ENCODE data around the gene SPNS3. TPM values are rescaled to one million over a fixed set of nuclear protein-coding genes. Genes with fewer than 3 reads are reported as not detected.

SPNS3 gene
- total RNA-seq, 3 donors from 2014 or later (not counting 1 experiment from before 2014, with no cell fraction given), result 1.2 to 2.1 (median 1.9) TPM

GRCh38 chr17:4463818-4464476 lies 30.2 kb downstream of the SPNS3 start:
- TF ChIP-seq CTCF (IDR thresholded peaks at IDR 0.05), result no peak
- DNase-seq (no peak), ATAC-seq (no peak)
- Histone ChIP-seq H3K36me3 (ENCODE audit: control insufficient read depth, insufficient read depth, low read length) (no peaks in the 10 kb centered on the region), H3K27ac (ENCODE audit: low read length) (no peak overlapping the region), H3K4me1 (ENCODE audit: control insufficient read depth, insufficient read depth, low read length) (no peaks in the 10 kb centered on the region), H3K9me3 (ENCODE audit: control insufficient read depth, insufficient read depth, low read length) (no peaks in the 10 kb centered on the region), H3K27me3 (ENCODE audit: control insufficient read depth, insufficient read depth, low read length) (no peaks in the 10 kb centered on the region), H3K4me3 (ENCODE audit: low read length) (no peak overlapping the region)
- H3K9me3 Mint-ChIP-seq, result peaks cover 6 to 10% of the 10 kb centered on the region in 2 donors
- WGBS (ENCODE audit: insufficient coverage), result 84% methylated on average over 10 of the region's 10 CpGs
- no peaks in the 10 kb centered on the region for H3K4me1 Mint-ChIP-seq
- intact Hi-C loops (cut with micrococcal nuclease), result no loop called here
- peaks cover 16 to 22% of the 10 kb centered on the region in 2 donors for H3K27me3 Mint-ChIP-seq (ENCODE audit: low read depth in 2 of 2)
- H3K27ac Mint-ChIP-seq, result no peak overlapping the region
- no peak overlapping the region for H3K4me3 Mint-ChIP-seq
- peaks cover 17% of the 10 kb centered on the region for H3K36me3 Mint-ChIP-seq

GRCh38 chr17:4465786-4466185 lies 32.0 kb downstream of the SPNS3 start:
- Histone ChIP-seq H3K4me3 (ENCODE audit: low read length) (no peak overlapping the region), H3K4me1 (ENCODE audit: control insufficient read depth, insufficient read depth, low read length) (no peaks in the 10 kb centered on the region), H3K9me3 (ENCODE audit: control insufficient read depth, insufficient read depth, low read length) (no peaks in the 10 kb centered on the region), H3K36me3 (ENCODE audit: control insufficient read depth, insufficient read depth, low read length) (no peaks in the 10 kb centered on the region), H3K27me3 (ENCODE audit: control insufficient read depth, insufficient read depth, low read length) (no peaks in the 10 kb centered on the region), H3K27ac (ENCODE audit: low read length) (no peak overlapping the region)
- no peaks in the 10 kb centered on the region for H3K4me1 Mint-ChIP-seq
- no peak overlapping the region for H3K27ac Mint-ChIP-seq
- ATAC-seq (no peak), DNase-seq (no peak)
- peaks cover 7% of the 10 kb centered on the region for H3K36me3 Mint-ChIP-seq
- peaks cover 2 to 4% of the 10 kb centered on the region in 2 donors for H3K9me3 Mint-ChIP-seq
- H3K27me3 Mint-ChIP-seq (ENCODE audit: low read depth in 2 of 2), result peaks cover 9 to 10% of the 10 kb centered on the region in 2 donors
- 94% methylated on average over 8 of the region's 8 CpGs for WGBS (ENCODE audit: insufficient coverage)
- intact Hi-C loops (cut with micrococcal nuclease), result no loop called here
- H3K4me3 Mint-ChIP-seq, result no peak overlapping the region
- TF ChIP-seq CTCF (IDR thresholded peaks at IDR 0.05), result no peak

- no peak for DNase-seq
- H3K4me1 Mint-ChIP-seq, result no peaks in the 10 kb centered on the region
- no peak overlapping the region for H3K27ac Mint-ChIP-seq
Measured at GRCh38 chr17:4467287-4467686, 33.5 kb downstream of the SPNS3 start.

More at GRCh38 chr17:4467287-4467686, 33.5 kb downstream of the SPNS3 start:
- Histone ChIP-seq H3K27me3 (ENCODE audit: control insufficient read depth, insufficient read depth, low read length) (no peaks in the 10 kb centered on the region), H3K36me3 (ENCODE audit: control insufficient read depth, insufficient read depth, low read length) (no peaks in the 10 kb centered on the region), H3K9me3 (ENCODE audit: control insufficient read depth, insufficient read depth, low read length) (no peaks in the 10 kb centered on the region), H3K4me3 (ENCODE audit: low read length) (no peak overlapping the region), H3K4me1 (ENCODE audit: control insufficient read depth, insufficient read depth, low read length) (no peaks in the 10 kb centered on the region), H3K27ac (ENCODE audit: low read length) (no peak overlapping the region)
- no peak for ATAC-seq
- no peak for TF ChIP-seq CTCF (IDR thresholded peaks at IDR 0.05)
- intact Hi-C loops (cut with micrococcal nuclease), result no loop called here
- 86% methylated on average over 7 of the region's 7 CpGs for WGBS (ENCODE audit: insufficient coverage)
- H3K36me3 Mint-ChIP-seq, result no peaks in the 10 kb centered on the region
- no peaks in the 10 kb centered on the region for H3K9me3 Mint-ChIP-seq
- H3K4me3 Mint-ChIP-seq, result no peak overlapping the region
- H3K27me3 Mint-ChIP-seq (ENCODE audit: low read depth in 2 of 2), result peaks cover 0 to 3% of the 10 kb centered on the region in 2 donors

Measured in natural killer cell (primary cell).